ENCODE data around the gene DNMT3A. TPM values are rescaled to one million over a fixed set of nuclear protein-coding genes. Genes with fewer than 3 reads are reported as not detected.

The DNMT3A gene
- total and polyA plus RNA-seq, 2 of the 8 experiments (the other 6 are each of a cell fraction or from before 2014, with no cell fraction given) = 33.6 to 178 TPM

GRCh38 chr2:25254961-25255360 lies 86.8 kb downstream of the DNMT3A start:
- H2BK5ac ChIP-seq (ENCODE audit: low read depth, low read length) = no peak overlapping the region
- H2BK20ac ChIP-seq (ENCODE audit: low read length) = no peak overlapping the region
- peaks cover 33 to 48% (median 36%) of the 10 kb centered on the region in 4 experiments for H3K4me1 ChIP-seq (replicated peaks in 1 of 4; ENCODE audit: control insufficient read depth in 3 of 4, insufficient read depth in 4 of 4, low read length in 3 of 4)
- no peak overlapping the region for H3K56ac ChIP-seq (replicated peaks; ENCODE audit: insufficient read length, low read depth, low read length)
- H3K27ac ChIP-seq (ENCODE audit: low read depth, low read length) = no peak overlapping the region
- ChIA-PET CTCF (ENCODE audit: partially characterized antibody) (no interaction called here), POLR2A (ENCODE audit: partially characterized antibody) (interaction anchor here (0.6 to 10.8 kb wide), 4 partner anchors 15 to 319 kb away, joined by 3 to 135 read pairs (median 20); no protein-coding TSS in a partner anchor)
- H2BK15ac ChIP-seq (ENCODE audit: low read length) = no peak overlapping the region
- FAIRE-seq (no peak), DNase-seq (ENCODE audit: low read depth in 1 of 2, low spot score in 2 of 2) (no peak)
- H3K79me2 ChIP-seq (ENCODE audit: control insufficient read depth in 1 of 2, insufficient read depth in 2 of 2, low read length in 2 of 2) = peaks cover 3 to 17% of the 10 kb centered on the region in 2 experiments; a peak in 3 of 4 replicates
- H2BK120ac ChIP-seq (replicated peaks; ENCODE audit: low read depth, low read length) = no peak overlapping the region
- H4K20me1 ChIP-seq (replicated peaks in 1 of 2; ENCODE audit: control insufficient read depth in 1 of 2, insufficient read depth in 2 of 2, low read length in 2 of 2) = peaks cover 4 to 5% of the 10 kb centered on the region in 2 experiments
- peaks cover 5% of the 10 kb centered on the region for H3K79me1 ChIP-seq (ENCODE audit: low read depth, low read length)
- H4K91ac ChIP-seq (replicated peaks; ENCODE audit: insufficient read length, low read length) = no peak overlapping the region
- no peak overlapping the region for H3K18ac ChIP-seq (ENCODE audit: extremely low read depth, low read length)
- H3K36me3 ChIP-seq (ENCODE audit: control insufficient read depth in 2 of 4, insufficient read depth in 4 of 4, low read length in 3 of 4) = no peaks in the 10 kb centered on the region
- H2BK12ac ChIP-seq (ENCODE audit: low read depth, low read length) = no peak overlapping the region
- no peak overlapping the region for H2AK5ac ChIP-seq (ENCODE audit: low read depth, low read length)
- H4K8ac ChIP-seq (ENCODE audit: extremely low read depth, insufficient read depth, low read length) = no peak overlapping the region
- H3K27me3 ChIP-seq (replicated peaks in 1 of 4; ENCODE audit: control insufficient read depth in 3 of 4, extremely low read depth in 1 of 4, insufficient read depth in 3 of 4, low read length in 3 of 4) = no peaks in the 10 kb centered on the region
- peaks cover 15% of the 10 kb centered on the region for H3K23me2 ChIP-seq (ENCODE audit: low read depth, low read length)
- no peak overlapping the region for H3K4ac ChIP-seq (replicated peaks; ENCODE audit: insufficient read length, low read depth, low read length)
- H3K23ac ChIP-seq (ENCODE audit: insufficient read length) = no peak overlapping the region
- H4K5ac ChIP-seq (ENCODE audit: insufficient read length, low read depth, low read length) = no peak overlapping the region
- no peak overlapping the region for H3K4me3 ChIP-seq (ENCODE audit: extremely low read depth in 1 of 4, insufficient read depth in 2 of 4, low read depth in 3 of 4, low read length in 4 of 4)
- H3K9me3 ChIP-seq (ENCODE audit: insufficient read depth in 2 of 2, low read depth in 1 of 2, low read length in 1 of 2) = no peaks in the 10 kb centered on the region
- 78% methylated on average over 1 of the region's 1 CpG; no CpG with 5 or more reads in 1 of the 2 experiments for WGBS, 2 experiments (ENCODE audit: extremely low coverage in 1 of 2, insufficient coverage in 1 of 2, insufficient read length in 1 of 2, insufficient replicate concordance in 2 of 2, low coverage in 1 of 2, low lambda C conversion rate in 2 of 2, missing lambda C conversion rate in 1 of 2)
- TF ChIP-seq NANOG (IDR thresholded peaks at IDR 0.05; ENCODE audit: insufficient read depth, low read depth, low read length, poor library complexity, severe bottlenecking) (no peak), GABPA (IDR thresholded peaks at IDR 0.05; ENCODE audit: borderline replicate concordance, insufficient read depth, low read length) (no peak), JUND (IDR thresholded peaks at IDR 0.05; ENCODE audit: low read length) (no peak), SRF (IDR thresholded peaks at IDR 0.05; ENCODE audit: low read depth, low read length) (no peak), CTBP2 (IDR thresholded peaks at IDR 0.05; ENCODE audit: borderline replicate concordance, insufficient read depth, insufficient read length, low read length) (no peak), TAF7 (optimal IDR thresholded peaks at IDR 0.05; ENCODE audit: borderline replicate concordance, low read depth, low read length) (no peak), POLR2AphosphoS5 (IDR thresholded peaks at IDR 0.05; ENCODE audit: low read depth, low read length) (no peak), PHF8 (conservative IDR thresholded peaks at IDR 0.05; ENCODE audit: low read depth, low read length) (no peak), TEAD4 (IDR thresholded peaks at IDR 0.05; ENCODE audit: low read depth, low read length) (no peak), ATF3 (IDR thresholded peaks at IDR 0.05; ENCODE audit: insufficient read depth, low read depth, low read length) (no peak), CHD2 (IDR thresholded peaks at IDR 0.05; ENCODE audit: low read length) (no peak)
- H3K4me2 ChIP-seq (ENCODE audit: insufficient read depth in 1 of 2, low read depth in 2 of 2, low read length in 2 of 2) = no peak overlapping the region
- no peak overlapping the region for H2AFZ ChIP-seq (ENCODE audit: low read length)
- H3K14ac ChIP-seq (ENCODE audit: insufficient read length) = no peak overlapping the region
- H3K9ac ChIP-seq (replicated peaks in 1 of 4; ENCODE audit: extremely low read depth in 1 of 4, low read depth in 3 of 4, low read length in 3 of 4) = no peak overlapping the region
